Measurements from ENCODE around the gene B3GNT5. TPM values are rescaled to one million over a fixed set of nuclear protein-coding genes. Genes with fewer than 3 reads are reported as not detected.
A peak's percentile ranks its signal among the peaks of the same experiment; 100 is the strongest.

Gene B3GNT5
- total and polyA plus RNA-seq, 9 of the 15 experiments (the other 6 are each of a cell fraction or from before 2014, with no cell fraction given) = 8.8 to 23.8 (median 14.4) TPM

GRCh38 chr3:183306798-183307671 lies 54.0 kb downstream of the B3GNT5 start (continued):
- TF ChIP-seq CCNT2 (IDR thresholded peaks at IDR 0.05; ENCODE audit: borderline replicate concordance, extremely low read depth, insufficient read length, low read depth, low read length) (no peak), NFIC (IDR thresholded peaks at IDR 0.05) (peak; percentile 63), ZNF589 (CRISPR knock-in tag; IDR thresholded peaks at IDR 0.05; ENCODE audit: low read depth) (peak; percentile 54; the same call in 1 of the 2 replicates), CEBPB (tag; IDR thresholded peaks at IDR 0.05) (0 out of 2 replicates have a peak, but pooled peaks have one; percentile 7), ZNF592 (IDR thresholded peaks at IDR 0.05) (peak; percentile 66; the same call in 1 of the 2 replicates), CBFA2T3 (IDR thresholded peaks at IDR 0.05) (no peak), MECOM (CRISPR knock-in tag; IDR thresholded peaks at IDR 0.05) (no peak), PHF8 (IDR thresholded peaks at IDR 0.05; ENCODE audit: borderline replicate concordance, low read length) (no peak), TFAP4 (CRISPR knock-in tag; IDR thresholded peaks at IDR 0.05; ENCODE audit: borderline replicate concordance) (0 out of 2 replicates have a peak, but pooled peaks have one; percentile 14), PCBP1 (IDR thresholded peaks at IDR 0.05; ENCODE audit: low read depth, low read length, poor library complexity, severe bottlenecking) (no peak), ZNF24 (IDR thresholded peaks at IDR 0.05) (no peak), ATF3 (IDR thresholded peaks at IDR 0.05) (peak; percentile 93), ATF3 (CRISPR knock-in tag; conservative IDR thresholded peaks at IDR 0.05) (no peak; the same call in 1 of the 2 replicates), HDAC2 (IDR thresholded peaks at IDR 0.05) (peak; percentile 48; the same call in 1 of the 2 replicates), SMARCA4 (IDR thresholded peaks at IDR 0.05) (peak; percentile 66; the same call in 1 of the 2 replicates), FOXK1 (CRISPR knock-in tag; IDR thresholded peaks at IDR 0.05; ENCODE audit: borderline replicate concordance) (peak; percentile 68; the same call in 1 of the 2 replicates), HLTF (IDR thresholded peaks at IDR 0.05) (no peak), CREB5 (CRISPR knock-in tag; IDR thresholded peaks at IDR 0.05) (no peak), ZNF76 (CRISPR knock-in tag; IDR thresholded peaks at IDR 0.05; ENCODE audit: borderline replicate concordance) (no peak), RCOR1 (IDR thresholded peaks at IDR 0.05; ENCODE audit: borderline replicate concordance in 1 of 2, low read depth in 2 of 2, low read length in 2 of 2) (peak in 1 of 2 experiments; percentile 88; a peak in 3 of 4 replicates), COPS2 (conservative IDR thresholded peaks at IDR 0.05) (no peak)
